Psoas muscle (tissue), 8 donors: ENCODE results near the gene PHGDH. TPM values are rescaled to one million over a fixed set of nuclear protein-coding genes. Genes with fewer than 3 reads are reported as not detected.

ENCODE experiments used
- ATAC-seq, 4 donors: fragments of 200-7000 bp; cut with Tn5 transposase; one replicate each; pipeline ENCODE4 v1.9.1; 2020; ENCODE audit warnings: moderate library complexity in 3 of 4, mild to moderate bottlenecking in 2 of 4
- DNase-seq, 2 donors: peaks; one replicate each; pipeline ENCODE4 v3.0.0-alpha.2; 2020
- H3K27ac ChIP-seq: fragments of 200-600 bp; one replicate; pipeline ENCODE4 v1.8.0; 2022
- H3K27me3 ChIP-seq, 3 donors: fragments of 200-600 bp in 1 of 3; one replicate each; pipeline versions ENCODE4 v1.6.1 to v1.8.0; 2013 to 2022; ENCODE audit warnings: low read length in 2 of 3, mild to moderate bottlenecking in 2 of 3, moderate library complexity in 1 of 3; ENCODE audit not compliant: insufficient read depth in 3 of 3
- H3K36me3 ChIP-seq, 2 donors: fragments of 200-600 bp in 1 of 2; one replicate each; pipeline versions ENCODE4 v1.6.1 to v1.8.0; 2013 to 2022; ENCODE audit warnings: low read depth in 1 of 2, mild to moderate bottlenecking in 1 of 2, moderate library complexity in 1 of 2; ENCODE audit not compliant: insufficient read depth in 1 of 2
- H3K4me1 ChIP-seq: fragments of 200-600 bp; one replicate; pipeline ENCODE4 v1.8.0; 2022
- H3K4me3 ChIP-seq: fragments of 200-600 bp; one replicate; pipeline ENCODE4 v1.8.0; 2022; ENCODE audit warnings: mild to moderate bottlenecking
- H3K9me3 ChIP-seq: fragments of 200-600 bp; one replicate; pipeline ENCODE4 v1.8.0; 2022
- CTCF ChIP-seq: fragments of 200-600 bp; IDR thresholded peaks from one replicate; pipeline ENCODE4 v1.8.0; 2022; ENCODE audit warnings: antibody characterized with exemption
- WGBS, 3 donors: extraction: QIAGEN DNeasy Blood & Tissue Kit; methylation state at CpG; one replicate each; pipeline versions ENCODE4 v1.1.6 to v1.1.7; 2013; 5-methylcytosine and 5-hydroxymethylcytosine counted together
- intact Hi-C, 2 donors: fragments of 100-400 bp; cut with DNase I; formaldehyde crosslinking; loops; one replicate each; pipeline versions ENCODE4 v1.11.0 to v1.14.2; 2022
- polyA plus RNA-seq, 3 donors: library from polyadenylated mRNA; stranded (reverse); fragments of 200-250 nt; gene quantifications; one replicate each; pipeline ENCODE4 v1.2.3, GENCODE V29; 2013
- total RNA-seq, 4 donors: library from RNA; stranded (reverse); fragmentation: NEBNext Ultra II Directional in 2 of 4; extraction: Animal tissue kit (Norgen Biotek cat#: 25700) in 2 of 4; gene quantifications; one replicate each; pipeline versions ENCODE4 v1.2.1 to v1.2.4, GENCODE V29; 2021 to 2023
- donor health status: healthy with polysubstance abuse.
- donor health status: DM: no; HTN: no; CAD: no; lungs with moderate emphysema.
- donor health status: Bipolar disorder and iron deficiency.
- donor health status: healthy.
- donor health status: DM: yes; HTN: yes; CAD: no.
- donor health status: DM: no; HTN: no; CAD: no.
- donor health status: DM: no; HTN: no; CAD: no.
- donor health status: DM: yes; HTN: yes; CAD: no.

The PHGDH gene
- total and polyA plus RNA-seq, 7 donors, result 1.3 to 5.1 (median 2.7) TPM

GRCh38 chr1:119712342-119713038, 756 bp downstream of the PHGDH start:
- H3K4me1 ChIP-seq, result peaks cover 19% of the 10 kb centered on the region
- no peak for TF ChIP-seq CTCF
- no peaks in the 10 kb centered on the region for H3K9me3 ChIP-seq
- no peaks in the 10 kb centered on the region for H3K36me3 ChIP-seq
- H3K27ac ChIP-seq, result no peak overlapping the region
- ATAC-seq, result peak; percentile 40 to 80 (median 72)
- peak; percentile 80 to 86 for DNase-seq
- peak overlapping the region; percentile 61 for H3K4me3 ChIP-seq
- intact Hi-C loops, result no loop called here
- peaks cover 0 to 16% (median 2%) of the 10 kb centered on the region in 3 donors for H3K27me3 ChIP-seq
- 2 to 3% (median 3%) methylated on average over 31 to 51 of the region's 51 CpGs for WGBS, 3 donors

GRCh38 chr1:119713039-119713748, 1.5 kb downstream of the PHGDH start:
- intact Hi-C loops, result no loop called here
- Histone ChIP-seq H3K36me3 (no peaks in the 10 kb centered on the region), H3K27ac (peak overlapping the region; percentile 9), H3K4me1 (peaks cover 19% of the 10 kb centered on the region), H3K9me3 (no peaks in the 10 kb centered on the region), H3K27me3 (peaks cover 0 to 16% (median 2%) of the 10 kb centered on the region in 3 donors), H3K4me3 (peak overlapping the region; percentile 61)
- ATAC-seq (peak in 2 of 4 donors; percentile 6 to 19), DNase-seq (no peak)
- TF ChIP-seq CTCF, result no peak
- WGBS, 3 donors, result 37 to 50% (median 39%) methylated on average over 17 of the region's 17 CpGs

GRCh38 chr1:119713749-119714456, 2.2 kb downstream of the PHGDH start:
- H3K27ac ChIP-seq, result peak overlapping the region; percentile 9
- peak in 2 of 4 donors; percentile 16 to 43 for ATAC-seq
- WGBS, 3 donors, result 42 to 52% (median 48%) methylated on average over 6 of the region's 6 CpGs
- peaks cover 19% of the 10 kb centered on the region for H3K4me1 ChIP-seq
- TF ChIP-seq CTCF, result no peak
- no peaks in the 10 kb centered on the region for H3K9me3 ChIP-seq
- no peak overlapping the region for H3K4me3 ChIP-seq
- peaks cover 0 to 16% (median 2%) of the 10 kb centered on the region in 3 donors for H3K27me3 ChIP-seq
- no peak for DNase-seq
- intact Hi-C loops, result no loop called here
- H3K36me3 ChIP-seq, result no peaks in the 10 kb centered on the region

- peak in 3 of 4 donors; percentile 21 to 40 (median 31) for ATAC-seq
- 72 to 90% (median 75%) methylated on average over 8 of the region's 8 CpGs for WGBS, 3 donors
- Histone ChIP-seq H3K4me1 (peaks cover 19% of the 10 kb centered on the region), H3K27ac (no peak overlapping the region), H3K9me3 (no peaks in the 10 kb centered on the region), H3K36me3 (no peaks in the 10 kb centered on the region), H3K27me3 (peaks cover 0 to 16% (median 2%) of the 10 kb centered on the region in 3 donors), H3K4me3 (no peak overlapping the region)
- no peak for TF ChIP-seq CTCF
- intact Hi-C loops, result no loop called here
- peak in 1 of 2 donors; percentile 54 for DNase-seq
Measured at GRCh38 chr1:119714583-119714982, 2.8 kb downstream of the PHGDH start.
